Tongue (tissue), 2 donors: ENCODE data around the gene SYNDIG1L. TPM values are rescaled to one million over a fixed set of nuclear protein-coding genes. Genes with fewer than 3 reads are reported as not detected.

Experiments
- DNase-seq: peaks from one replicate; pipeline ENCODE4 v3.0.0-alpha.2; 2015
- total RNA-seq: library from RNA; depleted of rRNA; stranded (reverse); fragments of >200 nt; gene quantifications from one replicate; pipeline ENCODE4 v1.2.3, GENCODE V29; 2014

Gene SYNDIG1L
- total RNA-seq, 1 donor from 2014 or later: not detected

DNA sequence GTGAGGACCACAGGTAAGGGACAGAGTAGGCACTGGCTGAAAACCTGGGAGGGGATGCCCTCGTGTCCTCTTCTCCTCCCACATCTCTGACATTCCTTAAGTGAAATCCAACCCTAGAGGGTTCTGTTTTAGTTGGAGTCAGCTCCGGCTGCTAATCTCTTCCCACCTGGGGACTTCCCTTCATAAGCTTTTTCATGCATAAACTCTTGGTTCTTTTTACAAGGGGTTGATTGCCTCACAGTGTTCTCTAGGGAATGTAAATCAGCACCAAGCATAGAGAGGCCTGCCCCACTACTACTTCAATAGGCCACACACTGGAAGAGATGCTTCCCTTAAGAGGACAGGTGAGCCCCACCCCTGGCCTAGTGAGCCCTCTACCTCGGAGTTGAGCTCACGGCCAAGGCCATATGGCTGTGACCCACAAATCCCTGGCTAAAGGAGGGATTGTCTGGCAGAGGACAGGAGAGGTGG is 3.2 kb upstream of the SYNDIG1L start:
- no peak for DNase-seq

DNA sequence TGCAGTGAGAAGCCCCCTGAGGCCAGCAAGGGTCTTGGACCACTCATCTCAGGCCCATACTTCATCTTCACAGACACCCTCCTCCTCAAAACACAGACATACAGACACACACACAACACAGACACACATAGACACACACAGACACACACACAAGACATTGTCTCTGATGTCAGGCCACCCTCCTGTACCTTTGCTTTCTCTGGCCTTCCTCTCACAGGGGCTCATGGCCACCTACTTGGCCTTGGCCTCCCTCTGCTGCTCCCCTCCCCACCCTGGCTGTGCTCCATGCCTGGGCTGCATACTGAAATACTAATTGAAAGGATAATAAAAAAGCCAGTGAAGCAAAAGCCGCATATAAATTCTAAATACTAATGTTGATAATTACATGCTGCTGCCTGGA is 1.6 kb upstream of the SYNDIG1L start:
- no peak for DNase-seq

DNA sequence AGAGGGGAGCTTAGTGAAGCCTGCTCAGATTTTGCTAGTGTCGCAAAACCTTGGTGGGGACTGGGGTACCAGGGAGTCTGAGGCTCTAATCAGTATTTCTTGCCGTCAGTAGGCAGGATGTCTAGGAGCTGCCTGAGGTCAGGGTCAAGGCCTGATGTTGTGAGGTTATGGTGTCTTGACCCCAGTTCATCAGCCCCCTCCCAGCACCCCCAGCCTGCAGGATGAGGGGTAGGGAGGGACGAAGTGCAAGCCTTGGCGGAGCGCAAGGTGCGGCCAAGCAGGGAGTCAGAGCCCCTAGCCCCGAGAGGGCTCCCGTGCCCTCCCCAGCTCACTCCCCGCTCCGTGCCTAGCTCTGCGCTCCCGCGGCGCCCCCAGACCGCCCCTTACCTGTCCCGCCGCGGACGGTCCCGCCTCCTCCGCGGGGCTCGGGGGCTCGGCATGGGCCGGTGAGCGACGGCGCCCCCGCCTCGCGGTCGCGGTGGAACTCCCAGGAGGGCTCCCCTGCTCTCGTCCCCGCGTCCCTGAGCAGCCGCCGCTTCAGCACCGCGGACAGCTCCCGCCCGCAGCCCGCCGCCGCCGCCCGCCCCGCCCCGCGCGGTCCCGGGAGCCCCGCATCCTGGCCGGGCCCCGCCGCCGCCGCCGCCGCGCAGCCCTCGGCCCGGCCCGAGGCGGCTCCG is 347 bp downstream of the SYNDIG1L start:
- peak; percentile 62 for DNase-seq

DNA sequence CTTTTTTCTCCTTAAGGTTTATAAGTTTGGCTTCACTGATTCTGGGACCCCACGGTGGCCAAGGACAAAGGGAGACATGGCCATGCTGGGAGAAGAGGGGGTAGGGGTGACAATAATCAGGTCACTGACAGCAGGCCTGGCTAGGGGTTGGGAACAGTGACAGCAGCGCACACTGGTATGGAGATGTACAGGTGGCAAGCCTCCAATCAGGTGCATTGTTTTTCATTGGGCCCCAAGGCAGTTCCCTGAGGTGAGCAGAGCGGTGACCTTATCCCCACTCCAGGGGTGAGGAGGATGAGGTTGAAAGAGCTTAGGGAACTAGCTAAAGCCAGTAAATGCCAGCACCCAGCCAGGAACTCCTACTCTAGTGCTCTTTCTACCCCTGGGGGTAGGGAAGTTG is 1.4 kb downstream of the SYNDIG1L start:
- DNase-seq: no peak

DNA sequence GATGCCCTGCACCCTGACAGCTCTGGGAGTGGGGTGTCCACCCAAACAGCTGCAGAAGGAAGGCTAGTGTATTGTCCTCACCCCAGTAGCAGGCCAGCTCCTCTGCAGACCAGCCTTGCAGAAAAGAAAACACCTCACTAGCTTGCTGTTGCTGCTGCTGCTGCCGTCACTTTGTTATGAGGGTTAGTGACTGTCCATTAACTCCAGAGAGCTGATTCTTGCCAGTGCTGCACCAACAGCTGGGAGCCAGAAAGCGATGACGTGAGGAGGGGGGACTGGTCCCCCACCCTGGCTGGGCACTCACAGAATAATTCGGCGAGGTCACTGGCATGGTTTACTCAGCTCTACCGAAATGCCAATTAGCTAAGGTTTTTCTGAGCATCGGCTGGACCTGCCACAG is 2.8 kb downstream of the SYNDIG1L start:
- no peak for DNase-seq

DNA sequence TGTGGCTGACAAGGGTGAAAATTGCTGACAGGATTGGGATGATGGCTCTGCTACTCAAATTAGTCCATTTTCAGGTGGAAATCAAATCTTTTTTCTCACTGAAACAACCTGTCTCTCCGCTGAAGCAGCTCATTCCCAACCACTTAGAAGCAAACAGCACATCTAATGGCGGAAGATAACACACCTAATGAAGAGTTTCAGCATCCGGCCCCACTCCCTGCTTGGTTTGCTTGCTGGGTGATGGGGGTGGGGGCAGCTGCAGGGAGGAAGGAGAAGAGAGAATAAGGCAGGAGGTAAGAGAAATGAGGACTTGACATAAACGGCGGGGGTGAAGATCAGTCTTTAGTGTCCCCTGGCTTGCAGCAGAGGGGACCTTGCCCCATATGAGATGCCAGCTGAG is 4.0 kb downstream of the SYNDIG1L start:
- DNase-seq: no peak

DNA sequence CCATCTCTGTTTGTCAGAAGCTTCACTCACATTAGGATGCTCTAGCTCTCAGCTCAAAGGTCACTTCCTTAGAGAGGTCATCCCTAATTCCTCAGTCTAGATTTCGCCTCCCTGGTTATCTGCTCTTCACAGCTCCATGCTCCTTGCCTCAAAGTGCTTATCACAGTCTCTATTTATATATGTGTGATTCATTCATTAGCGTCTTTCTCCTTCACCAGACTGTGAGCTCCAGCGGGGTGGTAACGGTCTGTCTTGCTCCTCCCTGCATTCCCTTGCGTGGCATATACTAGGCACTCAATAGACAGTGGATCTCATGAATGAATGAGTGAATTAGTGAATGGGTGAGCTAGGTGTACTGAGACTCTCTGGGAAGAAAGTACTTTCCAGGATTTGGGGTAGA is 6.9 kb downstream of the SYNDIG1L start:
- no peak for DNase-seq

DNA sequence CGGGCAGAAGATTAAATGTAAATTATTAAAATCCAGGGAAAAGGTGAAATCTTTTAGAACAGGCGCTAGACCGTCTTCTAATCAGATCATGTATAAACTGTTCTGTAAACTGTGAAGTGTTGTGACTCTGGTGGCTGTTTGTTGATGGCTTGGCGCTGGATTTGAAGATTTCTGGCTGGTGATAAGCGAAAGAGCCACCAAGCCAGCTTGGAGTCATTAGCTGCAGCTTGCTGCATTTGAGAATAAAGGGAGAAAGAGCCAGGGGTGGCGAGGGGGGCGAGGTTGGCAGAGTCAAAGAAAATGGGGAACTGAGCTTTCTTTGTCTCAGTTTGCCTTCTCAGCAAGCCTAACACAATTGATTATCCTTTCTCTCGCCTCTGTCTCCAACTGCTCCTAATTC is 8.0 kb downstream of the SYNDIG1L start:
- no peak for DNase-seq

DNA sequence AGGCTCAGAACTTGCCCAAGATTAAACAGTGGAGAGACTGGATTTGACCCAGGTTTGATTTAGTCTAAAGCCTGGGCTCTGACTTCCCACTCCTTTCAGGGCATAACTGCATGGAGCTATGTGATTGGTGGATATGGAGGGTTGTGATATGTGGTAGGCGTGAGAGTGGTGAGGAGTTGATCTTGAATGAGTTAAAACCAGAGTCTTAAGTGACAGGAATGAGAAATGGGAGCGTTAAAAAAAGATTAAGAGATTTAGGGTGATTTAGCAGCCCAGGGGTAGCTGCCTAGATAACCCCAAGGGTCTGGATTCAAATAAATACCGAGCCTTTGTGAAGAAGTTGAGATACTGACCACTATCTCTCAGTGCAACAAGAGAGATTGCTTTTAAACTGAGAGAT is 8.4 kb downstream of the SYNDIG1L start:
- DNase-seq: no peak

DNA sequence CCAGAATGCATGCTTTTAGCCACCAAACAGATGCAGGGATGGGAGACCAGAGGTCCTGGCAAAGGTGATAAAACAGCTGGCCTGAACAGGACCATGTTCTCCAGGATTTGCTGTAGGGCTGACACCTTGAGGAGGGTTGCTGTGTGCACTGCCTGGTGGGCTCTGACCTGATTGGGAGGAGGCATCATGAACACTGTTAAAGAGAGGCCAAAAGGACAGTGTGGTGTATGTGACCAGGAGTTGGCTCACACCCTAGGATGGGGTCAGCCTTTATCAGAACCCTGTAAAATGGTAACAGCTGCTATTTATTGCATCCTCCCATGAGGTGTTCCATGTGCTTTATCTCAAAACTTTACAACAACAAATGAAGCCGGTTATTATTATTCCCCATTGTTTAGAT is 8.8 kb downstream of the SYNDIG1L start:
- no peak for DNase-seq

DNA sequence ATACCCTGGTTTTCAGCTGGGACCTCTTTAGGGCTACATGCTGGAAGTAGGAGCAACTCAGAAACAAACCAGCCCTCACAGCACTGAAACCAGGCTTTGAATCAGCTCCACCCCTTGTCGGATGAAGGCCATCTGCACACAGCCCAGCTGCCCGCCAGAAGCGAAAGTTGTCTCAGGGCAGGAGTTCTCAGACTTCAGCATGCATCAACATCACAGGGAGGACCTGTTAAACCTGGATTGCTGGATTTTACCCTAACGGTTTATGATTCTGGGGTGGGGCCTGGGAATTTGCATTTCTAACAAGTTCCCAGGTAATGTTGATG is 10.9 kb downstream of the SYNDIG1L start:
- no peak for DNase-seq

DNA sequence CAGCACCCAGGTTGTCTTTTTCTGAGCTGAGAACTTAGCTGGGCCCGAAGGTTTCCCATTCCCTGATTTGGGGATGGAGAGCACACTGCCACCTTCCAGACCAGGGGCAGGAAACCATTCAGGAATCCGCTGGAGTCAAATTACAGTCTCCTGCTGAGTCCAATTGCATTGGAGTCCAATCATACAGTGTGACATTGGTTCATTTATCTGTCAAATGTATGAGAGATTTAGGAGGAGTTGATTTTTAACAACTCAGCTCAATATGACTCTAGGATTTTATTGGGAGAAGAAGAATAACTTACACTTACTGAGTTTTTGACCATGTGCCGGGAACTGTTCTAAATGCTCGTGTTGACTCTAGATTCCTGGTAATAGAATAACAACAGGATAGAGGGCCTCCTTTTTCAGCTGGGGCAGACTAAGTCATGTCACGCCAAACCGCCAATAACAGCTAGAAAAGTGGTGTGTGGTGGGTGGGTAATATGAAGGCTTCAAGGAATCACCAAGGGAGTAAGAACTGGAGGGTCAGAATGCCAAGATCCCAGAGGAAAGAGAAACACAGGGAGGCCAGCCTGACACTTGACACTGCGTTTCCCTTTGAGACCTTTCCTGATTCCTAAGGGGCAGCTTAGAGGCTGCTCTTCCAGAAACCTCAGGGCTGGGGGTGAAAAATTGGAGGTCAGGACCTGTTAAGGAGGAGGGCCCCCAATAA is 11.5 kb downstream of the SYNDIG1L start:
- DNase-seq: no peak

DNA sequence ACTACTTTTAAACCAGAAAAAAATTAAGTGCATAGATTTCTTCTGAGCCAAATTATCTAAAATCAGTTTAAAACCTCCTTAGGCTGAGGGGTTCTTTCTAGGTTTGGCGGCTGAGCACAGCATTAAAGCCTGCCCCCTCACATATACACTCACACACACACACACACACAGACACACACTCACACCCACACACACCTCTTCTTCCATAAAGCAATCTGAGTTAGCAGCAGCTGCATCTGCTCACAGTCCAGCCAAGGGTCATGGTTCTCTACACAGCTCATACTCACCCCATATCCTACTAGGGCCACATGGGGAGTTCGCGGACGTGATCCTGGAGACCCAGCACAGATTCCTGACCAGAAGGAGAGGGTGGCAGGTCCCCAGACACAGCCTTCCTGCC is 12.4 kb downstream of the SYNDIG1L start:
- no peak for DNase-seq

DNA sequence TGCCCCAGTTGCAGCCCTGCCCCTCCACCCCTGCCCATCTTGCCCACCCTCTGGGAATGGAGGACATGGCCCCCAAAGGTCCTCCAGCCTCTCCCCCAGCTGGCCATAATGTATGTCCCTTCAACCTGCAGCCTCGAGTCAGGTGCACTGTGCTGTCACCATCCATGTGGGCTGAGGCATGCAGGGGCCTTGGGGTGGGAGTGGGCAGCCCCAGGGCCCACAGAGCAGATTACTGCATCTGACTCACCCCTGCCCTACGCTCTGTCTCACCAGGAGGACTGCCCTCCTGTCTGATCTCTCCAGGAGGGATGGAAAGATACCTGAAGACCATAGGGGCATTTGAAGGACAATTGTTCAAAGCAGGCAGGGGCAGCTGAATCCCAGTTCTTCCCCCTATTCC is 13.3 kb downstream of the SYNDIG1L start:
- no peak for DNase-seq

DNA sequence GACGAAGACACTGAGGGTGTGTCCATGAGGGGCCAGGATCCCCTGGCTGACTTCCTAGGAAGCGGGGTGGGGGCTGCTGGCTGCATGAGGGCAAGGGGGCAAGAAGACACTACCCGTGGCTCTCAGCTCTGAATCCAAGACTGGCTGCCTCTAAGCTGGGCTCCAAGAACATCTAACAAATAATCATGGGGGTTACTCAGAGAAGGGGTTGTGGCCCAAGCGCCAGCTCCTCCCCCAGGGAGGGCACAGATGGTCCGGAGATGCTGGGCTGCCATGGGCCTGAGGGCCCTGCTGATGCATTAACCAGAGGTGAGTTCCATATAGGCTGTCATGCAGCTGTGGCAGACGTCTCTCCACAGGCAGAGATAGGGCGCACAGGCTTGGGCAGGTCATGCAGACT is 14.3 kb downstream of the SYNDIG1L start:
- no peak for DNase-seq

DNA sequence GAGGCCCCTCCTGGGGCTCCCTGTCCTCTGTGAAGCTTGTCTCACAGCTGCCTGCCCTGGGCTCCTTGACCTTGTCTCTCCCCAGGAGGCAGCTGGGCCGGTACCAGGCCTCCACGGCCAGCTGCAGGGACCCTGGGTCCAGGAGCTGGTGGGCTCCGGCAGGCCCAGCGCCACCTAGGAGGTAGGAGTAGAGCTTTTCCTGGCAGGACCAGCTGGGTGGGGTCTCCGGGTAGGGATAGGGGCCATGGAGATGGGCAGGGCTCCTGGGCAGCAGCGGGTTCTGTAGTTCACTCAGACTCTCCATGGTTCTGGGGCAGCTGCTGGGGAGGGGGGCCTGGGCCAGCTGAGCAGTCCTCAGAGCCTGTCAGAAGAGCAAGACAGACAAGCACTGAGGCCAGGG is 16.6 kb downstream of the SYNDIG1L start:
- DNase-seq: no peak

DNA sequence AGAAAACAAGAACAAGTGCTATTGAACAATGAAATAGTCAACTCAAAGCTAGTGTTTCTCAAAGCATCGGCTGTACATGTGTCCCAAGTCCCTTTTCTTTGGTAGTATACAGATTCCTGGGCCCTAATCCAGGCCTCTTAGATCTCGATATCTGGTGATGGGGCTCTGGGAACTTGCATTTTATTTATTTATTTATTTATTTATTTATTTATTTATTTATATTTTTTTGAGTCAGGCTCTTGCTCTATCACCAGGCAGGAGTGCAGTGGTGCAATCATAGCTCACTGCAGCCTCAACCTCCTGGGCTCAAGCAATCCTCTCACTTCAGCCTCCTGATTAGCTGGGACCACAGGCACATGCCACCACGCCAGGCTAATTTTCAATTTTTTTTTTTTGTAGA is 17.1 kb downstream of the SYNDIG1L start:
- DNase-seq: no peak

DNA sequence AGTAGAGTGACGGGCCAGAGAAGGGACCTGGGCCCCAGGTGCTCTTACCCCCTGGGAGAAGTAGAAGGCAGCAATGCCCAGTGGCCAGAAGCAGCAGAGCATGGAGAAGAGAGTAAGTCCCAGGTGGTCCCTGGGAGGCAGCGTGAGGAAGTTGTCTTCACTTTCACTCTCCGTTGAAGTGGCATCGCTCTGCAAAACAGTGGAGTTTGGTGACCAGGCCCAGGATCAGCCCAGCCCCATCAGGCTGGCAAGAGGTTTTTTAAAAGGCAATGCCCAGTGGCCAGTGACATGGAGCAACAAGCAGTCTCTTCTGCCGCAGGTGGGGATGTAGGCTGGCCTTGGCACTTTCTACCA is 18.2 kb downstream of the SYNDIG1L start:
- DNase-seq: no peak

DNA sequence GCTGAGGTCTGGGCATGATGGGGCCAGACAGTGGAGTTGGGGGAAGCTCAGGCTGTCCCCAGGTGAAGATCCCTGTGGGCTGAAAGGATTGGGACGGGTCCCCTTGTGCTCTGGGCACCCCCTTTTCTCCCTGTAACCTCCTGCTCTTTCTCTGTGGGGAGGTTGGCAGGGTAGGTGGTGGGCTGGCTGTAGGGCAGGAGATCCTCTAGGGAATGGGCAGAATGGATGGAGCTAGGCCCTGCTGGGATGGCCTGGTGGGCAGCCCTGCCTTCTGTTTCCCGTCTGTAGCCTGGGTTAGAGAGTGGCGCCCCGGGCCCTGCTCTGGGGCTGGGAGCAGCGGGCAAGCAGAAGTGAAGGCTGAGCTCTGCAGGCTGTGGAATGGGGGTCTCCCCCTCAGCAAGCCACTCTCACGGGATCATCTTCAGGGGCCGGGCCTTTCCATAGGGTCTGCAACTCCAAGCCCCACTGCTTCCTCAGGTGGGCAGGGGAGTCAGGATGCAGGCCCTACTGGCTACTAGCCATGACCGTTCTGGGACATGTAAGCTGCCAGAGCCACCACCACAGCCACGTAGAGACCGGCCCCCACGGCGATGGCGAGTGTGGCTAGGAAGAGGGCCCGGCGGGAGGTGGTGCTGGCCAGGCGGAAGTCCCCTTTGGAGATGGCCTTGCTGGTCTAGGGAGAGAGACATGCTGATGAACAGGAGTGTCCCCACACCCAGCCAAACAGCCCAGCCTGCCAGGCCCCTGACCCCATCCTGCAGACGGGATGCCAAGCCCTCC is 18.8 kb downstream of the SYNDIG1L start:
- no peak for DNase-seq

DNA sequence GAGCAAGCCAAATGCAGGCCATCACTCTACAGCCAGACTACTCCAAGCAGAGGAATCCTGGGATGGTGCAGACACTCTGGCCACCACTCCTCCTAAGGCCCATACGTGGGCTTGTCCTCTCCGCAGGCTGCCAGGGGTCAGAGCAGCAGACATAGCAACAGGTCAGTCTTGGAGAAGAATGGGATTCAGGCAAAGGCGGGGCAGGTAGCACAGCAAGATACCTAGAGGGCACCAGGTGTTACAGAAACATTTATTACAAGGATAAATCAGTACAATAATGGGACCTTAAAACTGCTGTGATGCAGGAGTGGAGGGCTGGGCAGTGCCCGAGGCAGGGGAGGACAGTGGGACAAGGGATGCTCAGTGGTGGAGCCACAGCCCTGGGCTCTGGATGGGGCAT is 20.3 kb downstream of the SYNDIG1L start:
- no peak for DNase-seq

DNA sequence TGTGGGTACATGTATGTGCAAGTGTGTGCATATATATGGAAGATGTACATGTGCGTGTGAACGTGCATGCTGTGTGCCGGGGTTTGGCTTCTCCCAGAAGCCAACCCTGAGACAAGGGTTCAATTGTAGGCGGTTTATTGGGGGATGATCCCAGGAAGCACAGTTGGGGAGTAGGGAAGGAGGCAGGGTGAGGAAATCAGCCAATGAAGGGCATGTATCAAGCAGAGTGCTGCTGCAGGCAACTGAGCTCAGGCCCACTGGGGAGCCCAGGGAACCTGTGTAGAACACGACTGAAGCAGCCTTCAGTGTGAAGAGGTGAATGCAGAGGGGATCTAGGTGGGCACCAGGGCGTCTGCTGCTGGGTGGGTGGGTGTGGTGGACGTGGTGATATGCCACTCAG is 21.6 kb downstream of the SYNDIG1L start:
- DNase-seq: no peak

DNA sequence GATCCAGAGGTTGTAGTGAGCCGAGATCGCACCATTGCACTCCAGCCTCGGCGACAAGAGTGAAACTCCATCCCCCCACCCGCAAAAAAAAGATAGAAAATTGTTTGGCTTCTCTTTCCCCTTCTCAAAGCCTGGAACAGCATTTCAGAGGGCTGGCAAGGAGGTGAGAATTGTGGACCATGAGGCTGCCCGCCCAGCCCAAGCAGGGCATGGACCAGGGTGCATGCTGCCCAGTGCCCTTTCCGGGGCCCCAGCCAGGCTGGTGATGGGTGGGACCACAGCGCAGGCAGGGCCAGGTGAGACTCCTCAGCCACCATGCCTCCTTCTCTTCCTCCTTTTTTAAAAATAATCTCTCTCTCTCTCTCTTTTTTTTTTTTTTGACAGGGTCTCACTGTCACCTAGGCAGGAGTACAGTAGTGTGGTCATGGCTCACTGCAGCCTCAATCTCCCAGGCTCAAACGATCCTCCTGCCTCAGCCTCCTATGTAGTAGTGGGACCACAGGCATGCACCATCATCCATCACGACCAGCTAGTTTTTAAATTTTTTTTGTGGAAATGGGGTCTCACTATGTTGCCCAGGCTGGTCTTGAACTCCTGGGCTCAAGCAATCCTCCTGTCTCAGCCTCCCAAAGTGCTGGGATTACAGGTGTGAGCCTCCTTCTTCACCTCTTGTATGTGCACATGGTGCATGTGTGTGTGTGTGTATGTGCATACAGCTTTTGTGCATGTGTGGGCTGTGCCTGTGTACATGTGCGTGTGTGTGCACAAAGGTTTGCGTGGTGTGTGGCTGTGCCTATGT is 22.2 kb downstream of the SYNDIG1L start:
- no peak for DNase-seq
